HepG2 (cell line): ENCODE measurements around the gene DHCR7. TPM values are rescaled to one million over a fixed set of nuclear protein-coding genes. Genes with fewer than 3 reads are reported as not detected.

Experiments
- ARNT ChIP-seq: fragments of 450-650 bp; IDR thresholded peaks from 2 replicates; pipeline ENCODE4 v1.6.1; 2017
- FOXO1 ChIP-seq: sonication (generic); formaldehyde crosslinking; IDR thresholded peaks from 2 replicates; pipeline ENCODE4 v1.4.0; 2020; ENCODE audit warnings: missing genetic modification reagents
- HOXA3 ChIP-seq: sonication (generic); formaldehyde crosslinking; IDR thresholded peaks from 2 replicates; pipeline ENCODE4 v1.5.0; 2020; ENCODE audit warnings: missing genetic modification reagents
- KDM2A ChIP-seq: sonication (generic); formaldehyde crosslinking; IDR thresholded peaks from 2 replicates; pipeline ENCODE4 v1.4.0; 2020; ENCODE audit warnings: low read depth, missing genetic modification reagents, borderline replicate concordance
- RAD51 ChIP-seq: fragments of 450-650 bp; IDR thresholded peaks from 2 replicates; pipeline ENCODE4 v1.6.1; 2016; ENCODE audit warnings: borderline replicate concordance
- RBFOX2 ChIP-seq: fragments of 200-400 bp; formaldehyde crosslinking; IDR thresholded peaks from 2 replicates; pipeline ENCODE4 v1.6.1; 2017; ENCODE audit warnings: low read depth, mild to moderate bottlenecking, low read length
- TCF7L2 ChIP-seq: IDR thresholded peaks from 2 replicates; pipeline ENCODE4 v1.6.1; 2011; ENCODE audit warnings: mild to moderate bottlenecking, low read depth, low read length, moderate library complexity
- XRCC5 ChIP-seq: fragments of 200-400 bp; formaldehyde crosslinking; optimal IDR thresholded peaks from 2 replicates; pipeline ENCODE3; 2017; ENCODE audit warnings: mild to moderate bottlenecking, low read length
- YY1 ChIP-seq: IDR thresholded peaks from 2 replicates; pipeline ENCODE4 v1.6.1; 2011; ENCODE audit warnings: low read length, low read depth, moderate library complexity, mild to moderate bottlenecking; ENCODE audit not compliant: insufficient read depth, insufficient replicate concordance
- ZNF274 ChIP-seq: sonication (generic); formaldehyde crosslinking; IDR thresholded peaks from 2 replicates; pipeline ENCODE4 v1.5.1; 2020; ENCODE audit warnings: mild to moderate bottlenecking, missing genetic modification reagents
- ZNF501 ChIP-seq: sonication (generic); formaldehyde crosslinking; IDR thresholded peaks from 2 replicates; pipeline ENCODE4 v1.5.1; 2020; ENCODE audit warnings: mild to moderate bottlenecking, moderate library complexity, missing genetic modification reagents
- ZNF616 ChIP-seq: sonication (generic); formaldehyde crosslinking; IDR thresholded peaks from 2 replicates; pipeline ENCODE4 v1.5.0; 2020; ENCODE audit warnings: low read depth, mild to moderate bottlenecking, missing genetic modification reagents
- ZNF775 ChIP-seq: sonication (generic); formaldehyde crosslinking; IDR thresholded peaks from 2 replicates; pipeline ENCODE4 v1.4.0; 2020; ENCODE audit warnings: missing genetic modification reagents, mild to moderate bottlenecking, moderate library complexity, borderline replicate concordance
- ZNF782 ChIP-seq: sonication (generic); formaldehyde crosslinking; IDR thresholded peaks from 2 replicates; pipeline ENCODE4 v1.4.0; 2020; ENCODE audit warnings: missing genetic modification reagents, mild to moderate bottlenecking, borderline replicate concordance
- ZNF879 ChIP-seq: sonication (generic); formaldehyde crosslinking; IDR thresholded peaks from 2 replicates; pipeline ENCODE4 v1.8.1; 2023; ENCODE audit warnings: missing genetic modification reagents
- polyA plus RNA-seq, 8 experiments: library from polyadenylated mRNA; depleted of rRNA in 3 of 8; stranded (reverse) in 7 of 8; unstranded in 1 of 8; fragments of >200 nt; fragmentation: Illumina TruSeq in 4 of 8; extraction: Trizol in 4 of 8; gene quantifications; 2 replicates each; pipeline versions ENCODE4 v1.2.1 to v1.2.3, GENCODE V29; 2011 to 2016; ENCODE audit warnings: low read depth in 4 of 8, missing spikeins in 1 of 8, mixed read lengths in 1 of 8; ENCODE audit not compliant: insufficient read depth in 1 of 8
- total RNA-seq, 5 experiments: library from RNA; depleted of rRNA; stranded (reverse); fragments of >200 nt; fragmentation: Illumina TruSeq; extraction: Trizol; gene quantifications; 2 replicates each; pipeline ENCODE4 v1.2.3, GENCODE V29; 2016; ENCODE audit warnings: low read depth in 1 of 5
- TF ChIP-seq, protein P1 (sequence below), 2 experiments: IDR thresholded peaks; 2 replicates each; pipeline ENCODE4 v1.6.1; 2011 to 2012; ENCODE audit warnings: low read length in 2 of 2, borderline replicate concordance in 1 of 2, low read depth in 1 of 2, mild to moderate bottlenecking in 1 of 2, moderate library complexity in 1 of 2
- TF ChIP-seq, protein P2 (sequence below): sonication (generic); formaldehyde crosslinking; IDR thresholded peaks from 2 replicates; pipeline ENCODE4 v1.5.0; 2020; ENCODE audit warnings: mild to moderate bottlenecking, missing genetic modification reagents
- TF ChIP-seq, protein P3 (sequence below): IDR thresholded peaks from 2 replicates; pipeline ENCODE4 v1.6.1; 2016
- TF ChIP-seq, protein P4 (sequence below): sonication (generic); formaldehyde crosslinking; IDR thresholded peaks from 2 replicates; pipeline ENCODE4 v1.9.0; 2021; ENCODE audit warnings: missing genetic modification reagents, mild to moderate bottlenecking, borderline replicate concordance

The DHCR7 gene
- total and polyA plus RNA-seq, 2 of the 13 experiments (the other 11 are each of a cell fraction or from before 2014, with no cell fraction given) = 96.0 to 143 TPM

DNA sequence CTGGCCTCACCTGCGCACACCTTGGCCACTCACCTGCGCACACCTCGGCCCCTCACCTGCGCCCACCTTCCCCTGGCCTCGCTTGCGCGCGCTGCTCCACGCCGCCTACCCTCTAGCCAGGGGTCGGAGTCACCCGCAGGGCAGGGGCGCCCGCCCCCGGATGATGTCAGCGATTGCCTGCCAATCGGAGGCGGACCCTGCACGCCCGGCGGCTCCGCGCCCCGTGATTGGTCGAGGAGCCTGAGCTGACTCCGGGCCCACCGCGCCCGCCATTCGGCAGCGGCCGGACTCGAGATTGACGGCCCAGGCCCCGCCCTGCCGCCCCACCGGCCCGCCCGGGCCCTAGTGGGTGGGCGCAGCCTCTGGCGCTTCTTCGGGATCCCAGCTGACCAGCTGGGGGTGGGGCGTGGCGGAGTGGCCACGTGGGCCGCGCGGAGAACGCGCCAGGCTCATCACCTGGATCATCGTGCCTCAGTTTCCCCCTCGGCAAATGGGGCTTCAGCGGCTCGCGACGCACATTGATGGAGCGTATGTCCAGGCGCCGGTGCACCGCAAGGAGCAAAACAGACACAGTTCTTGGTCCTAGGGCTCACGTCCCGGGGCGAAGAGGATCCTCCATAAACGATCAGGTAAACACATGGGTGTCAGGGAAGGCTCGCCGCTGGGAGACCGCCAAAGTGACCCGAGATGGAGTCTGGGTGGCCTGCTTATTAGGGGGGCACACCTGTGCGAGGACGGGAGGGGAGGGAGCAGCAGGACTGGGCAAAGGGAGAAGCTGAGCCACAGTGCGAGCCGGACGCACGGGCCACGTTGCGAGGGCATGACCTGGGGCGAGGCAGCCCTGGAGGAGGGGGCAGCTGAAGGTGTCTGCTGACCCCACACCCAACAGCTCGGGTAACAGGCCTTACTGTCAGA is at the start of gene DHCR7 (continued):
- TF ChIP-seq FOXO1 (CRISPR knock-in tag) (peak; percentile 36; the same call in 1 of the 2 replicates), ZNF782 (CRISPR knock-in tag) (peak; percentile 37; the same call in 1 of the 2 replicates), ARNT (no peak), RAD51 (peak; percentile 37; the same call in 1 of the 2 replicates), XRCC5 (no peak), ZNF616 (no peak; the same call in 1 of the 2 replicates), ZNF501 (CRISPR knock-in tag) (peak; percentile 92), ZNF879 (CRISPR knock-in tag) (peak; percentile 92), RBFOX2 (peak; percentile 86), ZNF274 (peak; percentile 89), TCF7L2 (no peak), YY1 (peak; percentile 46), HOXA3 (peak; percentile 59), ZNF775 (CRISPR knock-in tag) (peak; percentile 86; the same call in 1 of the 2 replicates), KDM2A (CRISPR knock-in tag) (peak; percentile 78)
- TF ChIP-seq, protein P1, sequence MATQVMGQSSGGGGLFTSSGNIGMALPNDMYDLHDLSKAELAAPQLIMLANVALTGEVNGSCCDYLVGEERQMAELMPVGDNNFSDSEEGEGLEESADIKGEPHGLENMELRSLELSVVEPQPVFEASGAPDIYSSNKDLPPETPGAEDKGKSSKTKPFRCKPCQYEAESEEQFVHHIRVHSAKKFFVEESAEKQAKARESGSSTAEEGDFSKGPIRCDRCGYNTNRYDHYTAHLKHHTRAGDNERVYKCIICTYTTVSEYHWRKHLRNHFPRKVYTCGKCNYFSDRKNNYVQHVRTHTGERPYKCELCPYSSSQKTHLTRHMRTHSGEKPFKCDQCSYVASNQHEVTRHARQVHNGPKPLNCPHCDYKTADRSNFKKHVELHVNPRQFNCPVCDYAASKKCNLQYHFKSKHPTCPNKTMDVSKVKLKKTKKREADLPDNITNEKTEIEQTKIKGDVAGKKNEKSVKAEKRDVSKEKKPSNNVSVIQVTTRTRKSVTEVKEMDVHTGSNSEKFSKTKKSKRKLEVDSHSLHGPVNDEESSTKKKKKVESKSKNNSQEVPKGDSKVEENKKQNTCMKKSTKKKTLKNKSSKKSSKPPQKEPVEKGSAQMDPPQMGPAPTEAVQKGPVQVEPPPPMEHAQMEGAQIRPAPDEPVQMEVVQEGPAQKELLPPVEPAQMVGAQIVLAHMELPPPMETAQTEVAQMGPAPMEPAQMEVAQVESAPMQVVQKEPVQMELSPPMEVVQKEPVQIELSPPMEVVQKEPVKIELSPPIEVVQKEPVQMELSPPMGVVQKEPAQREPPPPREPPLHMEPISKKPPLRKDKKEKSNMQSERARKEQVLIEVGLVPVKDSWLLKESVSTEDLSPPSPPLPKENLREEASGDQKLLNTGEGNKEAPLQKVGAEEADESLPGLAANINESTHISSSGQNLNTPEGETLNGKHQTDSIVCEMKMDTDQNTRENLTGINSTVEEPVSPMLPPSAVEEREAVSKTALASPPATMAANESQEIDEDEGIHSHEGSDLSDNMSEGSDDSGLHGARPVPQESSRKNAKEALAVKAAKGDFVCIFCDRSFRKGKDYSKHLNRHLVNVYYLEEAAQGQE (IDR thresholded peaks at IDR 0.05; ENCODE audit: borderline replicate concordance in 1 of 2, low read depth in 1 of 2, low read length in 2 of 2) = peak in 1 of 2 experiments; percentile 12; a peak in 1 of 4 replicates
- TF ChIP-seq, protein P2, sequence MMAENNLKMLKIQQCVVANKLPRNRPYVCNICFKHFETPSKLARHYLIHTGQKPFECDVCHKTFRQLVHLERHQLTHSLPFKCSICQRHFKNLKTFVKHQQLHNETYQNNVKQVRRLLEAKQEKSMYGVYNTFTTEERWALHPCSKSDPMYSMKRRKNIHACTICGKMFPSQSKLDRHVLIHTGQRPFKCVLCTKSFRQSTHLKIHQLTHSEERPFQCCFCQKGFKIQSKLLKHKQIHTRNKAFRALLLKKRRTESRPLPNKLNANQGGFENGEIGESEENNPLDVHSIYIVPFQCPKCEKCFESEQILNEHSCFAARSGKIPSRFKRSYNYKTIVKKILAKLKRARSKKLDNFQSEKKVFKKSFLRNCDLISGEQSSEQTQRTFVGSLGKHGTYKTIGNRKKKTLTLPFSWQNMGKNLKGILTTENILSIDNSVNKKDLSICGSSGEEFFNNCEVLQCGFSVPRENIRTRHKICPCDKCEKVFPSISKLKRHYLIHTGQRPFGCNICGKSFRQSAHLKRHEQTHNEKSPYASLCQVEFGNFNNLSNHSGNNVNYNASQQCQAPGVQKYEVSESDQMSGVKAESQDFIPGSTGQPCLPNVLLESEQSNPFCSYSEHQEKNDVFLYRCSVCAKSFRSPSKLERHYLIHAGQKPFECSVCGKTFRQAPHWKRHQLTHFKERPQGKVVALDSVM (CRISPR knock-in tag) = peak; percentile 42; the same call in 1 of the 2 replicates
- TF ChIP-seq, protein P3, sequence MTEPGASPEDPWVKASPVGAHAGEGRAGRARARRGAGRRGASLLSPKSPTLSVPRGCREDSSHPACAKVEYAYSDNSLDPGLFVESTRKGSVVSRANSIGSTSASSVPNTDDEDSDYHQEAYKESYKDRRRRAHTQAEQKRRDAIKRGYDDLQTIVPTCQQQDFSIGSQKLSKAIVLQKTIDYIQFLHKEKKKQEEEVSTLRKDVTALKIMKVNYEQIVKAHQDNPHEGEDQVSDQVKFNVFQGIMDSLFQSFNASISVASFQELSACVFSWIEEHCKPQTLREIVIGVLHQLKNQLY (CRISPR knock-in tag) = peak; percentile 41; the same call in 1 of the 2 replicates
- TF ChIP-seq, protein P4, sequence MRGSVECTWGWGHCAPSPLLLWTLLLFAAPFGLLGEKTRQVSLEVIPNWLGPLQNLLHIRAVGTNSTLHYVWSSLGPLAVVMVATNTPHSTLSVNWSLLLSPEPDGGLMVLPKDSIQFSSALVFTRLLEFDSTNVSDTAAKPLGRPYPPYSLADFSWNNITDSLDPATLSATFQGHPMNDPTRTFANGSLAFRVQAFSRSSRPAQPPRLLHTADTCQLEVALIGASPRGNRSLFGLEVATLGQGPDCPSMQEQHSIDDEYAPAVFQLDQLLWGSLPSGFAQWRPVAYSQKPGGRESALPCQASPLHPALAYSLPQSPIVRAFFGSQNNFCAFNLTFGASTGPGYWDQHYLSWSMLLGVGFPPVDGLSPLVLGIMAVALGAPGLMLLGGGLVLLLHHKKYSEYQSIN = no peak
